NB4 (cell line): ENCODE measurements around the gene TMPRSS12.

Source experiments
- POLR2A ChIP-seq: IDR thresholded peaks from 2 replicates; pipeline ENCODE4 v1.6.1; 2011; ENCODE audit warnings: mild to moderate bottlenecking; ENCODE audit not compliant: insufficient read length; ENCODE audit errors: extremely low read depth
- TF ChIP-seq, protein P1 (sequence below): IDR thresholded peaks from one replicate; pipeline ENCODE4 v1.5.1; 2012; ENCODE audit warnings: low read depth, low read length
- TF ChIP-seq, protein P2 (sequence below): IDR thresholded peaks from 2 replicates; pipeline ENCODE4 v1.6.1; 2011; ENCODE audit warnings: low read depth, low read length

DNA sequence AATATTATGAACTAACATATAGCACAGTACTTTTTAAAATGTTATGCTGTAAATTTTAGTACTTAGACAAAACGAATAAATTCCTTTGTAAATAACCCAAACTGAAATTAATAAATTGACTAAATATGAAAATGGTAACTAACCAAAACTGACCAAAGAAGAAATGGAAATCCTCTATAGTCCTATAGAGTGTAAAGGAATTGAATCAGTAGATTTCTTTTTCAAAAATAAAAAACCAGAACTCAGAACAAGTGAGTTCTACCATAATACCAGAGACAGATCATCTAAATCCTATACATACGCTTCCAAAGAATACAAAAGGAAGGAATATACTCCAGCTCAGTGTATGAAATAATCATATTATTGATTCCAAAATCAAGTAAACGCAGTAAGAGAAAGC, 39.8 kb downstream of the TMPRSS12 start:
- no peak for TF ChIP-seq POLR2A
- TF ChIP-seq, protein P1, sequence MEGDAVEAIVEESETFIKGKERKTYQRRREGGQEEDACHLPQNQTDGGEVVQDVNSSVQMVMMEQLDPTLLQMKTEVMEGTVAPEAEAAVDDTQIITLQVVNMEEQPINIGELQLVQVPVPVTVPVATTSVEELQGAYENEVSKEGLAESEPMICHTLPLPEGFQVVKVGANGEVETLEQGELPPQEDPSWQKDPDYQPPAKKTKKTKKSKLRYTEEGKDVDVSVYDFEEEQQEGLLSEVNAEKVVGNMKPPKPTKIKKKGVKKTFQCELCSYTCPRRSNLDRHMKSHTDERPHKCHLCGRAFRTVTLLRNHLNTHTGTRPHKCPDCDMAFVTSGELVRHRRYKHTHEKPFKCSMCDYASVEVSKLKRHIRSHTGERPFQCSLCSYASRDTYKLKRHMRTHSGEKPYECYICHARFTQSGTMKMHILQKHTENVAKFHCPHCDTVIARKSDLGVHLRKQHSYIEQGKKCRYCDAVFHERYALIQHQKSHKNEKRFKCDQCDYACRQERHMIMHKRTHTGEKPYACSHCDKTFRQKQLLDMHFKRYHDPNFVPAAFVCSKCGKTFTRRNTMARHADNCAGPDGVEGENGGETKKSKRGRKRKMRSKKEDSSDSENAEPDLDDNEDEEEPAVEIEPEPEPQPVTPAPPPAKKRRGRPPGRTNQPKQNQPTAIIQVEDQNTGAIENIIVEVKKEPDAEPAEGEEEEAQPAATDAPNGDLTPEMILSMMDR, result no peak
- TF ChIP-seq, protein P2, sequence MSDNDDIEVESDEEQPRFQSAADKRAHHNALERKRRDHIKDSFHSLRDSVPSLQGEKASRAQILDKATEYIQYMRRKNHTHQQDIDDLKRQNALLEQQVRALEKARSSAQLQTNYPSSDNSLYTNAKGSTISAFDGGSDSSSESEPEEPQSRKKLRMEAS, result no peak
